ENCODE measurements around the gene KRTAP1-1.
"Not testable (repeated sequence)": the region's sequence is repeated elsewhere in the genome, so short reads cannot be mapped to it uniquely, and the experiment has no call there.

GRCh38 chr17:41046735-41047465 lies 5.7 kb upstream of the KRTAP1-1 start, which contains the start of gene KRTAP2-1:
- TF ChIP-seq CTCF (IDR thresholded peaks at IDR 0.05); EZH2 (IDR thresholded peaks at IDR 0.05; ENCODE audit: borderline replicate concordance, insufficient read depth, low read depth, low read length, poor library complexity, severe bottlenecking): not testable (repeated sequence)

All from B cell (primary cell).